Measurements from ENCODE around the gene AEBP2. TPM values are rescaled to one million over a fixed set of nuclear protein-coding genes. Genes with fewer than 3 reads are reported as not detected.

AEBP2 gene
- total RNA-seq, 1 donor from 2014 or later, result 35.2 TPM

GRCh38 chr12:19480459-19480858 lies 41.2 kb downstream of the AEBP2 start:
- peaks cover 9% of the 10 kb centered on the region for H3K9me3 Mint-ChIP-seq
- peaks cover 21% of the 10 kb centered on the region for H3K4me1 Mint-ChIP-seq
- peaks cover 63% of the 10 kb centered on the region for H3K36me3 Mint-ChIP-seq (ENCODE audit: low read depth)
- no peak overlapping the region for H3K4me3 Mint-ChIP-seq
- no peak for TF ChIP-seq CTCF (conservative IDR thresholded peaks at IDR 0.05)
- no peaks in the 10 kb centered on the region for H3K27me3 Mint-ChIP-seq (ENCODE audit: low read depth)
- H3K27ac Mint-ChIP-seq (ENCODE audit: unreplicated experiment), result no peak overlapping the region
- no peak for DNase-seq (ENCODE audit: low read depth, low spot score)

- H3K27me3 Mint-ChIP-seq (ENCODE audit: low read depth), result no peaks in the 10 kb centered on the region
- no peak for DNase-seq (ENCODE audit: low read depth, low spot score)
- TF ChIP-seq CTCF (conservative IDR thresholded peaks at IDR 0.05), result no peak
- H3K4me1 Mint-ChIP-seq, result peaks cover 21% of the 10 kb centered on the region
- H3K9me3 Mint-ChIP-seq, result peaks cover 9% of the 10 kb centered on the region
- peak overlapping the region; percentile 14 for H3K4me3 Mint-ChIP-seq
- no peak overlapping the region for H3K27ac Mint-ChIP-seq (ENCODE audit: unreplicated experiment)
- H3K36me3 Mint-ChIP-seq (ENCODE audit: low read depth), result peaks cover 60% of the 10 kb centered on the region
These were observed 42.7 kb downstream of the AEBP2 start for GRCh38 chr12:19482036-19482435.

GRCh38 chr12:19482551-19483109 lies 43.3 kb downstream of the AEBP2 start:
- Mint-ChIP-seq H3K36me3 (ENCODE audit: low read depth) (peaks cover 54% of the 10 kb centered on the region), H3K9me3 (peaks cover 4% of the 10 kb centered on the region), H3K27me3 (ENCODE audit: low read depth) (no peaks in the 10 kb centered on the region), H3K4me3 (no peak overlapping the region), H3K27ac (ENCODE audit: unreplicated experiment) (no peak overlapping the region), H3K4me1 (peaks cover 21% of the 10 kb centered on the region)
- DNase-seq (ENCODE audit: low read depth, low spot score), result no peak
- no peak for TF ChIP-seq CTCF (conservative IDR thresholded peaks at IDR 0.05)

GRCh38 chr12:19483727-19484126 lies 44.4 kb downstream of the AEBP2 start:
- no peak overlapping the region for H3K4me3 Mint-ChIP-seq
- no peak for TF ChIP-seq CTCF (conservative IDR thresholded peaks at IDR 0.05)
- no peak for DNase-seq (ENCODE audit: low read depth, low spot score)
- H3K4me1 Mint-ChIP-seq, result peaks cover 21% of the 10 kb centered on the region
- peaks cover 45% of the 10 kb centered on the region for H3K36me3 Mint-ChIP-seq (ENCODE audit: low read depth)
- H3K27ac Mint-ChIP-seq (ENCODE audit: unreplicated experiment), result no peak overlapping the region
- H3K9me3 Mint-ChIP-seq, result peaks cover 4% of the 10 kb centered on the region
- no peaks in the 10 kb centered on the region for H3K27me3 Mint-ChIP-seq (ENCODE audit: low read depth)

- Mint-ChIP-seq H3K36me3 (ENCODE audit: low read depth) (peaks cover 37% of the 10 kb centered on the region), H3K27me3 (ENCODE audit: low read depth) (no peaks in the 10 kb centered on the region), H3K27ac (ENCODE audit: unreplicated experiment) (no peak overlapping the region), H3K9me3 (peaks cover 4% of the 10 kb centered on the region), H3K4me3 (no peak overlapping the region), H3K4me1 (peaks cover 21% of the 10 kb centered on the region)
- no peak for TF ChIP-seq CTCF (conservative IDR thresholded peaks at IDR 0.05)
- DNase-seq (ENCODE audit: low read depth, low spot score), result no peak
These were observed 45.4 kb downstream of the AEBP2 start for GRCh38 chr12:19484738-19485137.
